Testis (tissue), 3 donors: ENCODE measurements around the gene BBOX1. TPM values are rescaled to one million over a fixed set of nuclear protein-coding genes. Genes with fewer than 3 reads are reported as not detected.
"Not testable (repeated sequence)": the region's sequence is repeated elsewhere in the genome, so short reads cannot be mapped to it uniquely, and the experiment has no call there.

ENCODE experiments used
- DNase-seq: peaks from one replicate; pipeline ENCODE4 v3.0.0-alpha.2; 2019
- H3K27ac ChIP-seq, 2 donors: fragments of 200-600 bp; sonication (generic); one replicate each; pipeline ENCODE4 v1.5.1; 2019
- H3K27me3 ChIP-seq: fragments of 200-600 bp; sonication (generic); one replicate; pipeline ENCODE4 v1.5.1; 2019
- H3K36me3 ChIP-seq: fragments of 200-600 bp; sonication (generic); one replicate; pipeline ENCODE4 v1.5.1; 2017; ENCODE audit warnings: low read depth; ENCODE audit errors: missing control alignments
- H3K4me1 ChIP-seq: fragments of 200-600 bp; sonication (generic); one replicate; pipeline ENCODE4 v1.5.1; 2019
- H3K4me3 ChIP-seq, 2 donors: fragments of 200-600 bp; sonication (generic); one replicate each; pipeline ENCODE4 v1.5.1; 2017 to 2019
- H3K9me3 ChIP-seq: fragments of 200-600 bp; sonication (generic); one replicate; pipeline ENCODE4 v1.5.1; 2017
- CTCF ChIP-seq, 3 experiments: fragments of 450-650 bp in 2 of 3; fragments of 200-600 bp in 1 of 3; sonication (generic) in 1 of 3; IDR thresholded peaks; one replicate each; pipeline ENCODE4 v1.5.1; 2016 to 2019; ENCODE audit warnings: antibody characterized with exemption in 3 of 3, mild to moderate bottlenecking in 2 of 3, moderate library complexity in 1 of 3
- POLR2A ChIP-seq: fragments of 450-650 bp; IDR thresholded peaks from one replicate; pipeline ENCODE4 v1.6.1; 2017; ENCODE audit warnings: antibody characterized with exemption, mild to moderate bottlenecking, moderate library complexity
- WGBS, 2 donors: methylation state at CpG; one replicate each; pipeline ENCODE4 v1.1.5; 2018; 5-methylcytosine and 5-hydroxymethylcytosine counted together
- intact Hi-C: fragments of 100-400 bp; cut with DNase I; formaldehyde crosslinking; loops from one replicate; pipeline ENCODE4 v1.15.1; 2023; ENCODE audit warnings: low total_unique reads
- polyA plus RNA-seq: library from polyadenylated mRNA; stranded (reverse); fragments of 350-450 nt; fragmentation: Illumina TruSeq; extraction: RNeasy Lipid Tissue Mini Kit (QIAGEN cat#74804); gene quantifications from one replicate; pipeline ENCODE4 v1.2.3, GENCODE V29; 2014; ENCODE audit warnings: low read depth, low replicate concordance; ENCODE audit not compliant: insufficient read depth
- total RNA-seq, 2 donors: library from RNA; depleted of rRNA; stranded (reverse); fragments of >200 nt; gene quantifications; one replicate each; pipeline ENCODE4 v1.2.3, GENCODE V29; 2016

Gene BBOX1
- total and polyA plus RNA-seq, 3 donors from 2014 or later: 0.24 to 1.2 TPM; not detected in 1

GRCh38 chr11:27166130-27166529, 125.5 kb downstream of the BBOX1 start:
- H3K9me3 ChIP-seq: no peaks in the 10 kb centered on the region
- no peaks in the 10 kb centered on the region for H3K4me1 ChIP-seq
- H3K36me3 ChIP-seq: no peaks in the 10 kb centered on the region
- no peak for TF ChIP-seq CTCF (IDR thresholded peaks at IDR 0.05)
- TF ChIP-seq POLR2A: no peak
- no peak overlapping the region for H3K4me3 ChIP-seq
- no peak for DNase-seq
- H3K27ac ChIP-seq: no peak overlapping the region
- intact Hi-C loops: loop anchor here (10.0 kb wide), 1 partner anchor 411 kb away; no protein-coding TSS in a partner anchor
- 33 to 36% methylated on average over 2 of the region's 2 CpGs for WGBS, 2 donors
- H3K27me3 ChIP-seq: no peaks in the 10 kb centered on the region

- H3K4me1 ChIP-seq: no peaks in the 10 kb centered on the region
- H3K27me3 ChIP-seq: no peaks in the 10 kb centered on the region
- no peak for DNase-seq
- TF ChIP-seq CTCF (IDR thresholded peaks at IDR 0.05) (no peak), POLR2A (no peak)
- no peaks in the 10 kb centered on the region for H3K36me3 ChIP-seq
- H3K27ac ChIP-seq: no peak overlapping the region
- H3K9me3 ChIP-seq: no peaks in the 10 kb centered on the region
- WGBS, 2 donors: 86 to 95% methylated on average over 4 of the region's 4 CpGs
- H3K4me3 ChIP-seq: no peak overlapping the region
- intact Hi-C loops: no loop called here
Measured at GRCh38 chr11:27171376-27171958, 130.9 kb downstream of the BBOX1 start.

DNA sequence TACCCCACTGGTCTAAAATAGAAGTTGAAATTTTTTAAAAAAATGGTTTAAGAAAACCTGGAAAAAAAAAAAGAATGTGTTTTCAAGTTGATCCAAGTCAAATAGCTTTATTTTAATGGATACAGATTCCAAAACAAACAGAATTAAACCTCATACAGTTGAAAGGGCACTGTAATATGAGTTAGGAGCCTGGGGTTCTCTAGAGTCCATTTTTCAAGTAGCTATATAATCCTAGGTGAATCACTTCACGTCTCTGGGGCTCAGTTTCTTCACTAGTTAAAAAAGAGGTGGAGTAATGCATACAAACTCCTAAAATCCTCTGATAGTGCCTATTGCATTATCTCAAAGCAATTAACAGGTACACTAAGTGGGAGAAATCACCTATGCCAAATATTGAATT, 132.9 kb downstream of the BBOX1 start:
- intact Hi-C loops: no loop called here
- Histone ChIP-seq H3K4me3 (no peak overlapping the region), H3K9me3 (no peaks in the 10 kb centered on the region), H3K4me1 (no peaks in the 10 kb centered on the region), H3K36me3 (no peaks in the 10 kb centered on the region), H3K27me3 (no peaks in the 10 kb centered on the region), H3K27ac (no peak overlapping the region)
- DNase-seq: no peak
- TF ChIP-seq CTCF (IDR thresholded peaks at IDR 0.05) (no peak), POLR2A (no peak)
- 84 to 88% methylated on average over 1 of the region's 1 CpG for WGBS, 2 donors

- Histone ChIP-seq H3K4me3 (no peak overlapping the region), H3K9me3 (no peaks in the 10 kb centered on the region), H3K36me3 (no peaks in the 10 kb centered on the region), H3K27ac (no peak overlapping the region), H3K27me3 (no peaks in the 10 kb centered on the region), H3K4me1 (peaks cover under 1% of the 10 kb centered on the region)
- TF ChIP-seq CTCF (IDR thresholded peaks at IDR 0.05): no peak
- TF ChIP-seq POLR2A: no peak
- intact Hi-C loops: no loop called here
- DNase-seq: no peak
- WGBS, 2 donors: 53 to 67% methylated on average over 4 of the region's 4 CpGs
Measured at GRCh38 chr11:27174021-27174420, 133.4 kb downstream of the BBOX1 start.

DNA sequence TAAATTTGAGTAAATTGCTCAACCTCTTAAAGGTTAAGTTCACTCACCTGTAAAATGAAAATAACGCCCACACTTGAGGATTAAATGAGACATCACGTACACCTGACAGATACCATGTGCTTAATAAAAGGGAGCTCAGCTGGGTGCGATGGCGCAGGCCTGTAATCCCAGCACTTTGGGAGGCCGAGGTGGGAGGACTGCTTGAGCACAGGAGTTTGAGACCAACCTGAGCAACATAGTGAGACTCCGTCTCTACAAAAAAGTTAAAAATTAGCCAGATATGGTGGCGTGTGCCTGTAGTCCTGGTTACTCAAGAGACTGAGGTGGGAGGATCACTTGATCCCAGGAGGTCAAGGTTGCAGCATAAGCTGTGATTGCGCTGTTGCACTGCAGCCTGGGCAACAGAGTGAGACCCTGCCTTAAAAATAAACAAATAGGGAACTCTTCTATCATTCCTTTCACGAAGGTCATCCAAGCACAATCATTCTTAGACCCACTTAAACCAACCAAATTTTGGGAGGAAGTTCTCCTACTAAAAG, 134.1 kb downstream of the BBOX1 start:
- H3K36me3 ChIP-seq: no peaks in the 10 kb centered on the region
- 85 to 86% methylated on average over 9 of the region's 9 CpGs for WGBS, 2 donors
- H3K27ac ChIP-seq: no peak overlapping the region
- no peaks in the 10 kb centered on the region for H3K9me3 ChIP-seq
- H3K4me1 ChIP-seq: peaks cover 6% of the 10 kb centered on the region
- no peak for DNase-seq
- no peaks in the 10 kb centered on the region for H3K27me3 ChIP-seq
- intact Hi-C loops: no loop called here
- TF ChIP-seq CTCF (IDR thresholded peaks at IDR 0.05) (no peak), POLR2A (no peak)
- H3K4me3 ChIP-seq: no peak overlapping the region

DNA sequence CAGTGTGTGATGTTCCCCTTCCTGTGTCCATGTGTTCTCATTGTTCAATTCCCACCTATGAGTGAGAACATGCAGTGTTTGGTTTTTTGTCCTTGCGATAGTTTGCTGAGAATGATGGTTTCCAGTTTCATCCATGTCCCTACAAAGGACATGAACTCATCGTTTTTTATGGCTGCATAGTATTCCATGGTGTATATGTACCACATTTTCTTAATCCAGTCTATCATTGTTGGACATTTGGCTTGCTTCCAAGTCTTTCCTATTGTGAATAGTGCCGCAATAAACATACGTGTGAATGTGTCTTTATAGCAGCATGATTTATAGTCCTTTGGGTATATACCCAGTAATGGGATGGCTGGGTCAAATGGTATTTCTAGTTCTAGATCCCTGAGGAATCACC, 134.9 kb downstream of the BBOX1 start:
- H3K4me1 ChIP-seq, H3K27me3 ChIP-seq, H3K4me3 ChIP-seq, intact Hi-C loops, H3K36me3 ChIP-seq, H3K27ac ChIP-seq, H3K9me3 ChIP-seq, DNase-seq: not testable (repeated sequence)
- WGBS, 2 donors: 79 to 89% methylated on average over 3 of the region's 4 CpGs
